AG20443 (cell line): ENCODE results near the gene ABCA13.

Experiments used
- DNase-seq: peaks from one replicate; pipeline ENCODE4 v3.0.0; 2012; ENCODE audit warnings: low spot score, mixed read lengths

ABCA13 gene

DNA sequence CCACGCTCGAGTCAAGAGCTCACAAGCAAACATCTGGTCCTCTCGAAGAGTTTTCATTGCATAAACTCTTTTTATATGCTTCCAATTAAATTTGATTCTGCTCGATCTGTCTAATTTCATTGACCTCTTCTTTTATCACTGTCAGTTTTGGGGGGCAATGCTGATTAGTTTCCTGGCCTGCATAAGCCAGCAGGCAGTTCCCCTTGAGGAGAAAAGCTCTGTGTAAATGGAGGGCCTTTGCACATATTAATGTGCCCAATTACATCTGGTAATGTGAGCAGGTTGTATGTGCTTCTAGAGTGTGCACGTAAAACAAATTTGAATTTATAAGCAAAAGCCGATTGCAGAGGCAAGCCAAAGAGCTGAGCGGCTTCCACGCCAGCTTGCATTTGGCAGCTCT lies 210.3 kb downstream of the ABCA13 start:
- DNase-seq: no peak

DNA sequence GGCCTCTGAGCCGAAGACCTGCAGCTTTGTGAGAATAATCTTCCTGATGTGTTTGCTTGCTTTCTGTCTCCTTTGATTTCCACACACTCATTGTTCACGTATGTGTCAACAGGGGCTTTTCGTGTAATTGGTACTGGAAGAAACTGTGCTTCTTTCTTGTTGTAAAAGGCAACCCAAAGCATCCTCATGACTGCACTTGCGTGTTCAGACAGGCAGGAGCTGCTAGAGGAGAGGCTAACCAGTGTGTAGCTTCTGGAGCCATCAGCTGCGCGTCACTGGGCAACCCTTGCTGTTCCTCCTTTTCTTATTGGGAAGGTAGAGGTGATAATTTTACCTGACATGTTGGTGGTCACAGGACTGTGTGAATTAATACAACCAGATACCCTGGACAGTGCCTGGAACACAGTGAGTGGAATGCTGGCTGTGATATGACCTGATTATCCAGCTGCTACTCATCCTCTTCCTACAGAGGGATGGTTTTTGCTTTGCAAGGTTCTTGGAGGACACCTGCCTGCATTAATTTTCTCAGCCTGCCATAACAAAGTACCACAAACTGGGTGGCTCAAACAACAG lies 213.0 kb downstream of the ABCA13 start:
- DNase-seq: no peak

- DNase-seq: no peak
Observed at GRCh38 chr7:48387932-48388331, 216.7 kb downstream of the ABCA13 start.

DNA sequence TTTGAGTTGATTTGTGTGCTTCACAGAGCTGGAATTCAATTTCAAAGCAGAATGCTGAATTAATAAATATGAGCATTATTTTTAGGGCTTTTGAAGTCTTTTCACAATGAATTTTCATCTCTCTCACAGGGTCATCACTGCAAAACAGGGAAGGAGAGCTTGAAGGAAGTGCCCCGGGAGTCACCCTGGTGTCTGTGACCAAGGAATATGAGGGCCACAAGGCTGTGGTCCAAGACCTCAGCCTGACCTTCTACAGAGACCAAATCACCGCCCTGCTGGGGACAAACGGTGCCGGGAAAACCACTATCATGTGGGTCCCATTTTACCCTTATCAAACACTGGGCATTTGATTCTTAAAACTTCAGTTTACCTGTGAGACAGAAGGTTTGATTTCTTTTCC lies 217.7 kb downstream of the ABCA13 start:
- no peak for DNase-seq

- peak; percentile 45 for DNase-seq
Observed at GRCh38 chr7:48389977-48390376, 218.7 kb downstream of the ABCA13 start.

DNA sequence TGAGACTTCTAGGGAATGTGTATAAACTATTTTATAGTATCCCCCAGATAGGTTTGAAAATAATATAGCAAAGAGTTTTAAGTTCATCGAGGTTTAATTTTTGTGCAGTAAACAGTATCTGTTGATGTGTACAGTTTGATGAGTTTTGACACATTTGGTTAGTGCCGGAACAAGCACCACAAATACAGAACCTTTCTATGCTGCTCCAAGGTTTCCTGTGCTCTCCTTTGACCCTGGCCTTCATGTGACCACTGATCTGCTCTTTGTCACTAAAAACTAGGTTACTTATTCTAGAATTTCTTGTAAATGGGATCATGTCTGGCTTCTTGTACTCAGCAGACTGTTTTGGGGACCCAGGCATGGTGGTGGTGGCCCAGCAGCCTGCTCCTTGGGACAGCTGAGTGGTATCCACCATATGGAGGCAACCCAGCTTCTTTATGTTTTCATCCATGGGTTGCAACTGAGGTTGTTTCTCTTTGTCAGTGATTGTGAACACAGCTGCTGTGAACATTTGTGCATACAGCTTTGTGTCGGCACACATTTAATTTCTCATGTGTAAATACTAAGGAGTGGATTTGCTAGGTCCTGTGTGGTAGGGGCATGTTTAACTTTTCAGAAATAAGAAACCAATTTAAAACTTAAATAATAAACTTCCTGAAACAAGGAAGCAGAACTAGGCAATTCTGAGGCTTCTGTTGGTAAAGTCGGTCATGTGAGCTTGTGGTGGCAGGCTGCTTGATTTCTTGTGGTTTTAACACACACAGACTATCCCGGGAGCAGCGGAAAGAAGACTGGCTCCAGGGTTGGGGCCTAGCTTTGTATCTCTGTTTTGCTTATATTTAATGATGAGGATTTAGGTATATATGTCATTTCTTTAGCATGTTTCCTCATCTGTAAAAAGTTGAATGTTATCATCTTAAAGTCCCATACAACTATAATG lies 219.4 kb downstream of the ABCA13 start:
- no peak for DNase-seq

- no peak for DNase-seq
Observed at GRCh38 chr7:48398191-48398590, 226.9 kb downstream of the ABCA13 start.

DNA sequence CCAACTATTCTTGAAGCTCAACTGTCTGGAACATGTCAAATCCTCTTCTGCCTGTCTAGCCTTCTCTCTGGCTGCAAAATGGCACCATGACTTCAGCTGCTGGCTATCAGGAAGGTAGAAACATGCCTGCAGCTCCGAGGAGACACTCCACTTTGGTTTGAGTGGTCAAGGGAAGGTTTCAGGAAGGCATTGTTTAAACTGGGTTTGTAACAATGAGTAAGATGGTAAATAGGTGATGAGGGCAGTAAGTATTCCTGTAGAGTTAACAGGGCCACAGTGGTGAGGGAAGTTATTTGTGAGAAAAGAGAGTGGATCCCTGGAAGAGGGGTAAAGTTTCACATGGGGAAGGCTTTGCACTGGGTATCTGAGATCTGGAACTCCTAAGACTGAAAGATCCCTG lies 231.5 kb downstream of the ABCA13 start:
- no peak for DNase-seq

- no peak for DNase-seq
Observed at GRCh38 chr7:48408731-48409130, 237.5 kb downstream of the ABCA13 start.

GRCh38 chr7:48411619-48412018 lies 240.4 kb downstream of the ABCA13 start:
- no peak for DNase-seq

DNA sequence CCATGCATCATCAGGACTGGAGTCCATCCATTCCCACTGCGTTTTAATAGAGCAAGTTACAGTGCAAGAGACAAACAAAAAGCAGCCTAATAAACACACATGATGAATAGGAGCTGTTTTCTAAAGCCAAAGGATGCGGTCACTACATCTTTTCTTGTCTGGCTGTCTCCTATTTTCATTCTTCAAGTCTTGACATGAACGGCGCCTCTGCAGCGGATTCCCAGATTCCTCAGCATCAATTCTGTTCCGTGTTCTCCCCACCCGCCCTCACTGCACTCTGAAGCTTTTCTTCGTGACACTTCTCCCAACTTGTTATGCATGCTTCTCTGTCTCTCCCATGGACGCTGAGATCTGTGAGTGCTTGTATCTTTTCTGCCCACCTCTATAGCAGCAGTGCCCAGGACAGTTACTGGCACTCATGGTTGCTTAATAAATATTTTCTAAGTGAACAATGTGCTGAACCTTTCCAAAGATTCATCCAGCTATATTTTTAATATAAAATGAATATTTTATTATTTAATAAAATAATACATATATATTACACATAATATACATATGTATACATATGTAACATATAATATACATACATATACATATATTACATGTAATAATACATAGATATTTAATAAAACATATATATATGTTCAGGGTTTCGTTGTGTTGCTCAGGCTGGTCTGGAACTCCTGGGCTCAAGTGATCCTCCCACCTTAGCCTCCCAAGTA lies 242.9 kb downstream of the ABCA13 start:
- DNase-seq: no peak

- DNase-seq: no peak
Observed at GRCh38 chr7:48416327-48416908, 245.2 kb downstream of the ABCA13 start.

- no peak for DNase-seq
Observed at GRCh38 chr7:48419401-48419800, 248.1 kb downstream of the ABCA13 start.

GRCh38 chr7:48420206-48420605 lies 248.9 kb downstream of the ABCA13 start:
- DNase-seq: no peak

DNA sequence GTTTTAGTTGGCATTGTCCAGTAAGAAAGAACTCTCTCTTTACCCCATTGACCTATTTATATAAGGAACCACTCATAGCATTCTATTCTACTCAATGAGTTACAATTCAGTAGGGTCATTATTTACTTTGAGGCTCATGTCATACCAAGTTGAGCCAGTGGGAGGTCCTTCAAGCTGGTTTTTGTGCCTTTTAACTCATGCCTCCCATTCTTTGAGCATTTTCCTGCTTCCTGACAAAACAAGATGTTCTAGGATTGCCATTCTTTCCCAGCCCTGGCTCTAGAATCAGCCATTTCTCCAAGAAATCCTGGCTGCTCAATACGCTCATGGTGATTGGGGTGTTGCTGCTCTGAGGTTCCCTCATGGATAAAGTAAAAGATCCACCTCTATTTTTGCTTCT lies 250.1 kb downstream of the ABCA13 start:
- no peak for DNase-seq

DNA sequence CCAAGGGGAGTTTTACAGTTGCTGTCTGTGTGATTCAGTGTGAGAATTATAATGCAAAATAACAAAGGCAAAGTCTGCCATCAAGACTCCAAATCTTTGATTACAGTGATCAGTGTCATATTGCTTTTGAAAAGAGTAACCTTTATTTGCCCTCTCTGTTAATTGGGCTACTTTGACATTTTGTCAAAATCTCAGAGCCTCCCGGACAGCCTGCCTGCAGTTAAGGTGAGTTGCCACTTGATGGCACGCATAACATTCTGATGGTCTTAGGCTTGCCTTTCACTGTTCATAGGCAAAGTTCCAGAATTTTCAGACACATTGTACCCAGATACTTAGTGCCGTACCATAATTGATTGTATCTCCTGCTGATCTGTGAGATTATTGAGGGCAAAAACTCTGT lies 253.5 kb downstream of the ABCA13 start:
- DNase-seq: no peak

DNA sequence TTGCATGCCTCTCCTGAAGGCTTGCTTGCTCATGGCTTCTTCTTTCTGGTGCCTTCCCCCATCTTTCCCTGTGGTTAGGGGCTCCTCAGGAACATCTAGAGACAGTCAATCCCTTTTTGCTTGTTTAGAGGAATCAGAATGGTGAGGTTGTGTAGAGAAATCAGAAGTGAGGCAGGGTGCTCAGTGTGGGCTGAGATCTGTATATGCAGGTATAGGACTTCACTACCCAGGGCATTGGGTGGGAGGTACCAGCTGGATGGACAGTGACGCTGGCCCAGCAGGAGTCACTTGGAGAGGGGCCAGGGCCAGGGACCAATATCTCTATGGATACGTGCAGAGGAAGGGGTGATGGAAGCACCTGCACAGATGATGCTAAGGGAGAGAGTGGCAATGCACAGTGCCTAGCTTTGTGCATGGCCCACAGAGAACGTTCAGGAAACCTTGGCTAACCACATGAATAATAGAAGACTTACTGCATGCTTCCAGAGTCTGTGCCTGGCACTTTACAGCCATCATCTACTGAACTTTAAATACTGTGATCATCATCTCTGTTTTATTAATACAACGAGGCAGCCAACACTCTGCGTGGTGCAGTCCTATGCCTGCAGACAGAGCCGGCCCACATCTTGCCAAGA lies 255.2 kb downstream of the ABCA13 start:
- no peak for DNase-seq

GRCh38 chr7:48426966-48427555 lies 255.8 kb downstream of the ABCA13 start:
- DNase-seq: peak; percentile 41

DNA sequence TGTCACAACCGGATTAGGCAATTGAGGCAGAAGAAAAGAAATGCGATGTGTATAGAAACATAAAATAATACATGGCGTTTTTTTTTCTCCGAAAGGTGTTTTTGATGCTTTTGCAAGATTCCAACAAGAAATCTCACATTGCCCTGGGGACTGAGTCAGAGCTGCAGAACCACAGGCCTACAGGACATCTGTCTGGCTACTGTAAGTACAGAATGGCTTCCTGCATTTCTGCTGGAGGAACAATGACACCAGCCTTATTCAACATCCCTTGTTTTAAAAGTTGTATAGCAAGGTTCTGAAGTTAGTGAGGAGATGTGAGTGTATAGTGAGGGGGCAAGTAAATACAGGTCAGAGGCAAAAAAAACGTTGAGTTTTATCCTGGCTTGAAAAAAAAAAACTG lies 256.4 kb downstream of the ABCA13 start:
- peak; percentile 26 for DNase-seq

GRCh38 chr7:48428091-48428684 lies 256.9 kb downstream of the ABCA13 start:
- DNase-seq: no peak

DNA sequence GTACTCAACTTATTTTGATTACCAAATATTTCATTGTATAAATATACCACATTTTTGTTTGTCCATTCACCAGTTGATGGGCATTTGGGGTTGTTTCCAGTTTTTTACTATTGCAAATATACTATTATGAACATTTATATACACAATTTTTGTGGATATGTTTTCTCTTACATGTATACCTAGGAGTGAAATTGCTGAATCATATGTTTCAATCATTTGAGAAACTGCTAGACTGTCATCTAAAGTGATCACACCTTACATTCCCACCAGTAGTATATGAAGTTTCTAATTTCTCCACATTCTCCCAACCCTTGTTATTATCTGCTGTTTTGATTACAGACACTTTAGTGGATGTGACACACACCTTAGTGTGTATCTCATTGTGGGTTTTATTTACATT lies 257.9 kb downstream of the ABCA13 start:
- DNase-seq: no peak
